OCI-LY7 (cell line): ENCODE data around the gene CDAN1. TPM values are rescaled to one million over a fixed set of nuclear protein-coding genes. Genes with fewer than 3 reads are reported as not detected.

Experiments used
- BruUV-seq: library from RNA; stranded (reverse); fragments of 400-500 nt; replicated peaks from 2 replicates; lab custom pipeline; 2021; lab: Mats Ljungman, UMichigan
- CTCF ChIA-PET: fragments of 300-600 bp; sonication (Branson Sonifier 250); formaldehyde crosslinking; loops from one replicate; lab custom pipeline; 2022; ENCODE audit warnings: antibody characterized with exemption; ENCODE audit not compliant: unreplicated experiment; lab: Charles Lee
- POLR2A ChIA-PET: fragments of 300-600 bp; sonication (Branson Sonifier 250); formaldehyde crosslinking; loops from one replicate; lab custom pipeline; 2022; ENCODE audit warnings: antibody characterized with exemption; lab: Charles Lee
- DNase-seq: peaks from one replicate; pipeline ENCODE4 v3.0.0-alpha.2; 2015; ENCODE audit warnings: low spot score
- H2AFZ ChIP-seq: fragments of 200-600 bp; sonication (generic), shearing (Covaris generic); 2 replicates; pipeline ENCODE4 v1.6.1; 2014; ENCODE audit warnings: mild to moderate bottlenecking, antibody characterized with exemption, low read length, moderate library complexity
- H3K27ac ChIP-seq: fragments of 200-600 bp; sonication (generic); 2 replicates; pipeline ENCODE4 v1.5.1; 2014; ENCODE audit warnings: mixed run types, low read depth, mild to moderate bottlenecking, moderate library complexity, low read length, inconsistent platforms; ENCODE audit not compliant: poor library complexity, severe bottlenecking
- H3K36me3 ChIP-seq: fragments of 200-600 bp; sonication (generic); 2 replicates; pipeline ENCODE4 v1.6.1; 2014; ENCODE audit warnings: mild to moderate bottlenecking, antibody characterized with exemption, low read length, moderate library complexity, mixed read lengths; ENCODE audit not compliant: insufficient read depth
- H3K4me1 ChIP-seq: fragments of 200-600 bp; sonication (generic); 2 replicates; pipeline ENCODE4 v1.5.1; 2014; ENCODE audit warnings: mild to moderate bottlenecking, low read length; ENCODE audit not compliant: insufficient read depth, poor library complexity, severe bottlenecking
- H3K4me2 ChIP-seq: fragments of 200-600 bp; sonication (generic); 2 replicates; pipeline ENCODE4 v1.6.1; 2014; ENCODE audit warnings: mild to moderate bottlenecking, low read length
- H3K4me3 ChIP-seq: fragments of 200-600 bp; sonication (generic); 2 replicates; pipeline ENCODE4 v1.5.1; 2014; ENCODE audit warnings: mild to moderate bottlenecking, low read depth, low read length; ENCODE audit not compliant: poor library complexity, severe bottlenecking
- H3K79me2 ChIP-seq: fragments of 200-600 bp; sonication (generic); 2 replicates; pipeline ENCODE4 v1.6.1; 2016; ENCODE audit warnings: low read depth, mild to moderate bottlenecking, low read length, moderate library complexity, mixed read lengths; ENCODE audit not compliant: insufficient read depth
- H3K9me2 ChIP-seq: fragments of 200-600 bp; sonication (generic); 2 replicates; pipeline ENCODE4 v1.6.1; 2016; ENCODE audit warnings: mild to moderate bottlenecking, low read length, mixed read lengths; ENCODE audit not compliant: insufficient read depth
- H3K9me3 ChIP-seq: fragments of 200-600 bp; sonication (generic); 2 replicates; pipeline ENCODE4 v1.6.1; 2014; ENCODE audit warnings: mild to moderate bottlenecking, mixed run types, low read length, mixed read lengths
- H4K20me1 ChIP-seq: fragments of 200-600 bp; sonication (generic); 2 replicates; pipeline ENCODE4 v1.6.1; 2014; ENCODE audit warnings: mild to moderate bottlenecking, antibody characterized with exemption, low read length, moderate library complexity, mixed read lengths; ENCODE audit not compliant: insufficient read depth
- EZH2phosphoT487 ChIP-seq: fragments of 200-600 bp; sonication (generic); IDR thresholded peaks from 2 replicates; pipeline ENCODE4 v1.6.1; 2018; ENCODE audit warnings: low read depth, borderline replicate concordance, mild to moderate bottlenecking, mixed run types, antibody characterized with exemption, low read length, moderate library complexity, mixed read lengths
- intact Hi-C: fragments of 100-400 bp; cut with micrococcal nuclease; formaldehyde crosslinking; loops from one replicate; pipeline ENCODE4 v1.10.0; 2022; ENCODE audit not compliant: unreplicated experiment
- total RNA-seq, 2 experiments: library from RNA; depleted of rRNA in 1 of 2; stranded (reverse); fragments of >200 nt in 1 of 2; shearing (Covaris generic) in 1 of 2; gene quantifications; 2 replicates each; pipeline ENCODE4 v1.2.3, GENCODE V29; 2014 to 2022
- TF ChIP-seq, protein P1 (sequence below): fragments of 200-600 bp; sonication (generic); conservative IDR thresholded peaks from 2 replicates; pipeline ENCODE4 v1.5.1; 2014; ENCODE audit warnings: mild to moderate bottlenecking, antibody characterized with exemption, low read length, moderate library complexity, mixed read lengths

CDAN1 gene
- total RNA-seq, 2 experiments from 2014 or later: 28.9 to 29.5 TPM

DNA sequence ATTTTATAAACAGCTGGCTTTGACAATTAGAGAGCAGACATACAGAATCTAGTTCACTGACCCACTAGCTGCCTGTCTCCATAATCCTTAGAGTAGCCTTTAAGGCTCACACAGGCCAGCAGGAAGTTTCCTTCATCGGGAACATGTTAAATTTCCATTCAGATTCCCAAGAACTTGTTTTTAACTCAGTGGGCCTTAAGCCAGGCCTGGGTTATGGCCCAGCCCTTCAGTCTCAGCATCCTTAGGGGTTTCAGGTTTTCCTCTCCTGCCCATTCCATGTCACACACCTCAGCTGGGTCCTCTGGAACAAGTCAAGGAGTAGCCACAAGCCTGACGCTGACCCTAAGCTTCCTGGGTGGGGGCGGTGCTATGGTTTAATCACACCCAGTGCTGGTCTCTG lies 15.0 kb downstream of the CDAN1 start:
- Histone ChIP-seq H3K4me2 (no peak overlapping the region), H3K79me2 (no peaks in the 10 kb centered on the region), H2AFZ (no peak overlapping the region), H3K9me3 (no peaks in the 10 kb centered on the region), H3K4me3 (no peak overlapping the region), H3K9me2 (no peaks in the 10 kb centered on the region), H3K4me1 (no peaks in the 10 kb centered on the region), H3K27ac (no peak overlapping the region), H3K36me3 (peaks cover 73% of the 10 kb centered on the region), H4K20me1 (no peaks in the 10 kb centered on the region)
- no peak for DNase-seq
- intact Hi-C loops: no loop called here
- POLR2A ChIA-PET: no interaction called here
- CTCF ChIA-PET: no interaction called here
- BruUV-seq: no TSS peak
- TF ChIP-seq, protein P1, sequence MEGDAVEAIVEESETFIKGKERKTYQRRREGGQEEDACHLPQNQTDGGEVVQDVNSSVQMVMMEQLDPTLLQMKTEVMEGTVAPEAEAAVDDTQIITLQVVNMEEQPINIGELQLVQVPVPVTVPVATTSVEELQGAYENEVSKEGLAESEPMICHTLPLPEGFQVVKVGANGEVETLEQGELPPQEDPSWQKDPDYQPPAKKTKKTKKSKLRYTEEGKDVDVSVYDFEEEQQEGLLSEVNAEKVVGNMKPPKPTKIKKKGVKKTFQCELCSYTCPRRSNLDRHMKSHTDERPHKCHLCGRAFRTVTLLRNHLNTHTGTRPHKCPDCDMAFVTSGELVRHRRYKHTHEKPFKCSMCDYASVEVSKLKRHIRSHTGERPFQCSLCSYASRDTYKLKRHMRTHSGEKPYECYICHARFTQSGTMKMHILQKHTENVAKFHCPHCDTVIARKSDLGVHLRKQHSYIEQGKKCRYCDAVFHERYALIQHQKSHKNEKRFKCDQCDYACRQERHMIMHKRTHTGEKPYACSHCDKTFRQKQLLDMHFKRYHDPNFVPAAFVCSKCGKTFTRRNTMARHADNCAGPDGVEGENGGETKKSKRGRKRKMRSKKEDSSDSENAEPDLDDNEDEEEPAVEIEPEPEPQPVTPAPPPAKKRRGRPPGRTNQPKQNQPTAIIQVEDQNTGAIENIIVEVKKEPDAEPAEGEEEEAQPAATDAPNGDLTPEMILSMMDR: no peak
- TF ChIP-seq EZH2phosphoT487: no peak

DNA sequence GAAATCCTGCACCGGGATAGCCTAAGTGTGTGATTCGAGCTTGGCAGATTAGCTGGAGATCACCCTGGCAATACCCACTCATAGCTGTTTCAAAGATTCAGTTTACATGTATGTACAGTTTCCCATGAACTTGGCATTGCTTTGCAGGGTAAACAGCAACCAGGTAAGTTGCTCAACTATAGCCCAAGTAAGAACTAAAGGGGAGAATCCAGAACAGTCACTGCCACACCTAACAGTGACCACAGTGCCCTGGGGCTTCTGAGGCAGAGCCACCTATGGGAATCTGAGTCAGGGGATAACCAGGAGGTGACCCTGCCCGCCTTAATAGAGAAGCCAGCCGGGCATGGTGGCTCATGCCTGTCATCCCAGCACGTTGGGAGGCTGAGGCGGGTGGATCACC lies 15.9 kb downstream of the CDAN1 start:
- ChIA-PET POLR2A (no interaction called here), CTCF (no interaction called here)
- no peaks in the 10 kb centered on the region for H4K20me1 ChIP-seq
- intact Hi-C loops: no loop called here
- BruUV-seq: no TSS peak
- peaks cover 64% of the 10 kb centered on the region for H3K36me3 ChIP-seq
- TF ChIP-seq, protein P1: no peak
- no peak for TF ChIP-seq EZH2phosphoT487
- H3K9me3 ChIP-seq: no peaks in the 10 kb centered on the region
- H2AFZ ChIP-seq: no peak overlapping the region
- no peak overlapping the region for H3K4me3 ChIP-seq
- H3K27ac ChIP-seq: no peak overlapping the region
- no peaks in the 10 kb centered on the region for H3K4me1 ChIP-seq
- no peak for DNase-seq
- H3K4me2 ChIP-seq: no peak overlapping the region
- H3K9me2 ChIP-seq: no peaks in the 10 kb centered on the region
- no peaks in the 10 kb centered on the region for H3K79me2 ChIP-seq

DNA sequence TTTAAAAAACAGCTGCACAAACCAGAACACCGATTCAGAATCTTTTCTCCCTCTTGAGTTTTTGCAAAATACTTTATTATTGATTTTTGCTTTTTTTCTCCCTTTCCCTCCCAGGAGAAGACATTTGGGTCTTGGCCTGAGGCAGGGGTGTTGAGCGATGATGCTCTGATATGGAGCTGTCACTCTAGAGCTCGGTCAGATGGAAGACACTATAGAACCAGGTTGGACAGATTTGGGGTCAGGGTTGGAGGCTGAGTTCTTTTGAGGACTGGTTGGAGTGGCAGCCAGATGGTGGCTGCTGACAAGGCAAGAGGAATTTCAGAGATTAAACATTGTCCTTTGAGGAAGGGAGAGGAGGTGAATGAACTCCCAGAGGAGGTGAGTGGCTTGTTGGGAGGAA lies 16.9 kb downstream of the CDAN1 start:
- ChIA-PET CTCF (no interaction called here), POLR2A (no interaction called here)
- Histone ChIP-seq H3K4me1 (no peaks in the 10 kb centered on the region), H3K9me3 (no peaks in the 10 kb centered on the region), H3K4me2 (no peak overlapping the region), H3K36me3 (peaks cover 55% of the 10 kb centered on the region), H4K20me1 (no peaks in the 10 kb centered on the region), H3K79me2 (no peaks in the 10 kb centered on the region), H3K4me3 (no peak overlapping the region), H3K9me2 (no peaks in the 10 kb centered on the region), H2AFZ (no peak overlapping the region), H3K27ac (no peak overlapping the region)
- TF ChIP-seq, protein P1: no peak
- no peak for TF ChIP-seq EZH2phosphoT487
- no TSS peak for BruUV-seq
- DNase-seq: no peak
- intact Hi-C loops: no loop called here
